Pancreas (tissue), 10 donors: ENCODE results near the gene GATAD2A. TPM values are rescaled to one million over a fixed set of nuclear protein-coding genes. Genes with fewer than 3 reads are reported as not detected.
"Not testable (repeated sequence)": the region's sequence is repeated elsewhere in the genome, so short reads cannot be mapped to it uniquely, and the experiment has no call there.

Source experiments
- ATAC-seq, 4 donors: fragments of 200-7000 bp; cut with Tn5 transposase; one replicate each; pipeline versions ENCODE4 v1.8.0 to v1.9.1; 2020; ENCODE audit warnings: mild to moderate bottlenecking in 4 of 4, moderate library complexity in 4 of 4
- DNase-seq, 6 donors: peaks; one replicate each; pipeline ENCODE4 v3.0.0-alpha.2; 2020
- FAIRE-seq: peaks from 2 replicates; lab custom pipeline; 2012; peaks lifted over from hg19 to GRCh38; lab: Jason Lieb, UNC
- H3K27ac ChIP-seq, 4 donors: fragments of 200-600 bp; sonication (generic); 1 replicate in 3 of 4; 2 replicates in 1 of 4; pipeline versions ENCODE4 v1.5.0 to v1.8.0; 2020
- H3K27me3 ChIP-seq, 4 donors: fragments of 200-600 bp; one replicate each; pipeline ENCODE4 v1.8.0; 2021
- H3K36me3 ChIP-seq, 3 donors: fragments of 200-600 bp; sonication (generic) in 1 of 3; one replicate each; pipeline versions ENCODE4 v1.5.0 to v1.8.0; 2020 to 2021
- H3K4me1 ChIP-seq, 3 donors: fragments of 200-600 bp; one replicate each; pipeline ENCODE4 v1.8.0; 2021
- H3K4me3 ChIP-seq, 4 donors: fragments of 200-600 bp; sonication (generic) in 2 of 4; one replicate each; pipeline versions ENCODE4 v1.5.0 to v1.8.0; 2020 to 2021
- H3K9me3 ChIP-seq, 4 donors: fragments of 200-600 bp; one replicate each; pipeline ENCODE4 v1.8.0; 2021
- CTCF ChIP-seq, 4 donors: fragments of 200-600 bp; sonication (generic) in 3 of 4; IDR thresholded peaks; one replicate each; pipeline versions ENCODE4 v1.5.0 to v1.8.0; 2021; ENCODE audit warnings: antibody characterized with exemption in 4 of 4
- WGBS, 2 donors: extraction: QIAGEN DNeasy Blood & Tissue Kit; methylation state at CpG; one replicate each; pipeline ENCODE4 v1.1.7; 2013; 5-methylcytosine and 5-hydroxymethylcytosine counted together
- intact Hi-C, 3 donors: fragments of 100-400 bp; cut with DNase I; formaldehyde crosslinking; loops; one replicate each; pipeline versions ENCODE4 v1.11.1 to v1.14.2; 2022
- polyA plus RNA-seq, 2 donors: library from polyadenylated mRNA; stranded (reverse); fragments of 200-250 nt; gene quantifications; one replicate each; pipeline ENCODE4 v1.2.3, GENCODE V29; 2013
- total RNA-seq, 6 donors: library from RNA; stranded (reverse); fragmentation: NEBNext Ultra II Directional in 4 of 6; extraction: Animal tissue kit (Norgen Biotek cat#: 25700) in 4 of 6; gene quantifications; one replicate each; pipeline versions ENCODE4 v1.2.1 to v1.2.4, GENCODE V29; 2021 to 2023
- donor health status: healthy with polysubstance abuse.
- donor health status: DM: no; HTN: no; CAD: no; lungs with moderate emphysema.
- donor health status: DM: no; HTN: no; CAD: no.
- donor health status: control.
- donor health status: control.
- donor health status: Bipolar disorder and iron deficiency.
- donor health status: DM: yes; HTN: yes; CAD: no.
- donor health status: DM: no; HTN: no; CAD: no.
- donor health status: DM: no; HTN: no; CAD: no.
- donor health status: DM: yes; HTN: yes; CAD: no.

Gene GATAD2A
- total and polyA plus RNA-seq, 8 donors = 11.9 to 51.8 (median 36.7) TPM

- DNase-seq (no peak), FAIRE-seq (no peak), ATAC-seq (no peak)
- intact Hi-C loops = no loop called here
- Histone ChIP-seq H3K36me3 (no peaks in the 10 kb centered on the region), H3K4me1 (peaks cover 0 to 5% (median 3%) of the 10 kb centered on the region in 3 donors), H3K27me3 (no peaks in the 10 kb centered on the region), H3K27ac (no peak overlapping the region), H3K4me3 (no peak overlapping the region), H3K9me3 (no peaks in the 10 kb centered on the region)
- 79 to 83% methylated on average over 13 of the region's 13 CpGs for WGBS, 2 donors
- no peak for TF ChIP-seq CTCF (IDR thresholded peaks at IDR 0.05)
Observed at GRCh38 chr19:19451429-19452242, 46.2 kb downstream of the GATAD2A start.

- intact Hi-C loops = no loop called here
- H3K9me3 ChIP-seq = no peaks in the 10 kb centered on the region
- no peaks in the 10 kb centered on the region for H3K27me3 ChIP-seq
- WGBS, 2 donors = 83 to 84% methylated on average over 11 of the region's 11 CpGs
- no peak overlapping the region for H3K4me3 ChIP-seq
- no peaks in the 10 kb centered on the region for H3K4me1 ChIP-seq
- no peak for ATAC-seq
- no peak for DNase-seq
- no peak for TF ChIP-seq CTCF (IDR thresholded peaks at IDR 0.05)
- H3K27ac ChIP-seq = no peak overlapping the region
- H3K36me3 ChIP-seq = no peaks in the 10 kb centered on the region
- no peak for FAIRE-seq
Observed at GRCh38 chr19:19452243-19453124, 47.0 kb downstream of the GATAD2A start.

- FAIRE-seq (no peak), ATAC-seq (no peak), DNase-seq (no peak)
- Histone ChIP-seq H3K9me3 (no peaks in the 10 kb centered on the region), H3K4me1 (peaks cover 0 to under 1% (median 0%) of the 10 kb centered on the region in 3 donors), H3K4me3 (no peak overlapping the region), H3K27me3 (no peaks in the 10 kb centered on the region), H3K36me3 (no peaks in the 10 kb centered on the region), H3K27ac (no peak overlapping the region)
- intact Hi-C loops = no loop called here
- no peak for TF ChIP-seq CTCF (IDR thresholded peaks at IDR 0.05)
- 78 to 83% methylated on average over 2 of the region's 2 CpGs for WGBS, 2 donors
Observed at GRCh38 chr19:19453125-19453454, 47.6 kb downstream of the GATAD2A start.

- ATAC-seq, FAIRE-seq, DNase-seq, H3K9me3 ChIP-seq, H3K4me3 ChIP-seq, H3K27ac ChIP-seq, intact Hi-C loops, H3K27me3 ChIP-seq, H3K36me3 ChIP-seq: not testable (repeated sequence)
- peaks cover 0 to 20% (median 0%) of the 10 kb centered on the region in 3 donors for H3K4me1 ChIP-seq
- WGBS, 2 donors = 96 to 98% methylated on average over 14 of the region's 14 CpGs
Observed at GRCh38 chr19:19455166-19455919, 49.9 kb downstream of the GATAD2A start.

GRCh38 chr19:19457671-19458070 is 52.2 kb downstream of the GATAD2A start:
- Histone ChIP-seq H3K27me3 (no peaks in the 10 kb centered on the region), H3K9me3 (no peaks in the 10 kb centered on the region), H3K27ac (peak overlapping the region in 1 of 4 donors; percentile 30), H3K4me3 (no peak overlapping the region), H3K36me3 (no peaks in the 10 kb centered on the region), H3K4me1 (peaks cover 12 to 37% (median 14%) of the 10 kb centered on the region in 3 donors)
- intact Hi-C loops = no loop called here
- WGBS, 2 donors = 92 to 93% methylated on average over 4 of the region's 4 CpGs
- FAIRE-seq (no peak), ATAC-seq (no peak), DNase-seq (no peak)
- no peak for TF ChIP-seq CTCF (IDR thresholded peaks at IDR 0.05)
